BE2C (cell line): ENCODE measurements around the gene WDFY2.

Experiments
- DNase-seq: peaks from one replicate; pipeline ENCODE4 v3.0.0-alpha.2; 2020
- H3K27me3 ChIP-seq: fragments of 250-450 bp; sonication (Bioruptor Pico); 2 replicates; pipeline ENCODE4 v1.5.1; 2020; ENCODE audit warnings: mild to moderate bottlenecking
- H3K36me3 ChIP-seq: fragments of 250-450 bp; sonication (Bioruptor Pico); 2 replicates; pipeline ENCODE4 v1.5.1; 2020; ENCODE audit warnings: mild to moderate bottlenecking
- H3K4me1 ChIP-seq: fragments of 250-450 bp; sonication (Bioruptor Pico); 2 replicates; pipeline ENCODE4 v1.5.1; 2020
- H3K4me3 ChIP-seq: 2 replicates; pipeline ENCODE4 v1.5.1; 2011; ENCODE audit warnings: low read depth, low read length
- H3K9me3 ChIP-seq: fragments of 250-450 bp; sonication (Bioruptor Pico); 2 replicates; pipeline ENCODE4 v1.5.1; 2020
- TF ChIP-seq, protein P1 (sequence below): IDR thresholded peaks from 2 replicates; pipeline ENCODE4 v1.5.1; 2012; ENCODE audit warnings: mild to moderate bottlenecking, low read depth, low read length

The WDFY2 gene

DNA sequence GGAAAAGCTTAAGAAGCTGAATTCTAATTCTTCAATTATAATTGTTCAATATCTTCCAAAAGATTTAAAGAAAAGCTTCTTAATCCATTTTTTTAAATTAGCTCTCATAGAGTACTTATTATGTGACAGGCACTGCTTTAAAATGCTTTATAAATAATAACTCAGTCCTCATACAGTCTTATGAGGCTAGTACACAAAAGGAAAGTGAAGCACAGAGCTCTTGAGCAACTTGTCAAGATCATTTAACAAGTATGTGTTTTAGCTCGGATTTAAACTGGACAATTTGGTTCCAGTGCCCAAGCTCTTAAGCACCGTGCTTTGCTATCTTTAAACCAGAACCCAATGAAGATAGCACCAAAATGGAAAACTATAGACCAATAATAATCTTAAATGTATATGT is 113.6 kb downstream of the WDFY2 start:
- H3K36me3 ChIP-seq = no peaks in the 10 kb centered on the region
- no peak for DNase-seq
- TF ChIP-seq, protein P1, sequence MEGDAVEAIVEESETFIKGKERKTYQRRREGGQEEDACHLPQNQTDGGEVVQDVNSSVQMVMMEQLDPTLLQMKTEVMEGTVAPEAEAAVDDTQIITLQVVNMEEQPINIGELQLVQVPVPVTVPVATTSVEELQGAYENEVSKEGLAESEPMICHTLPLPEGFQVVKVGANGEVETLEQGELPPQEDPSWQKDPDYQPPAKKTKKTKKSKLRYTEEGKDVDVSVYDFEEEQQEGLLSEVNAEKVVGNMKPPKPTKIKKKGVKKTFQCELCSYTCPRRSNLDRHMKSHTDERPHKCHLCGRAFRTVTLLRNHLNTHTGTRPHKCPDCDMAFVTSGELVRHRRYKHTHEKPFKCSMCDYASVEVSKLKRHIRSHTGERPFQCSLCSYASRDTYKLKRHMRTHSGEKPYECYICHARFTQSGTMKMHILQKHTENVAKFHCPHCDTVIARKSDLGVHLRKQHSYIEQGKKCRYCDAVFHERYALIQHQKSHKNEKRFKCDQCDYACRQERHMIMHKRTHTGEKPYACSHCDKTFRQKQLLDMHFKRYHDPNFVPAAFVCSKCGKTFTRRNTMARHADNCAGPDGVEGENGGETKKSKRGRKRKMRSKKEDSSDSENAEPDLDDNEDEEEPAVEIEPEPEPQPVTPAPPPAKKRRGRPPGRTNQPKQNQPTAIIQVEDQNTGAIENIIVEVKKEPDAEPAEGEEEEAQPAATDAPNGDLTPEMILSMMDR = no peak
- no peaks in the 10 kb centered on the region for H3K9me3 ChIP-seq
- no peaks in the 10 kb centered on the region for H3K4me1 ChIP-seq
- no peak overlapping the region for H3K4me3 ChIP-seq
- H3K27me3 ChIP-seq = no peaks in the 10 kb centered on the region

DNA sequence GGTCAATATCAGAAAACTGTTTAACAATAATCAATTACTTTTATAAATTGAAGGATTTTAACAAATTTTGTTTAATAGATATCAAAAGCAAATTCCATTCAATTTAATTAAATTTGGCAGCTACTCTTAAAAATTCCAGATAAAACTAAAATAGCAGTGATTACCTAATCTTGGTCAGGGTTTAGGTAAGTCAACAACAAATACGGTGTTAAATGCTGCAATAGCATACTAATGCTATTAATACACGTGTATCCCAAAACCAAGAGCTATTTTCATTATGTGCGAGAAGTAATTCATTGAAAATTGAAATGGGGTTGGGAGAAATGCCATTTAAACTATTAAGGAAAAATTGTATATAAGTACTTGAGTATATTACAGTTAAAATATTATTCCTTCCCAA is 114.1 kb downstream of the WDFY2 start:
- no peaks in the 10 kb centered on the region for H3K4me1 ChIP-seq

DNA sequence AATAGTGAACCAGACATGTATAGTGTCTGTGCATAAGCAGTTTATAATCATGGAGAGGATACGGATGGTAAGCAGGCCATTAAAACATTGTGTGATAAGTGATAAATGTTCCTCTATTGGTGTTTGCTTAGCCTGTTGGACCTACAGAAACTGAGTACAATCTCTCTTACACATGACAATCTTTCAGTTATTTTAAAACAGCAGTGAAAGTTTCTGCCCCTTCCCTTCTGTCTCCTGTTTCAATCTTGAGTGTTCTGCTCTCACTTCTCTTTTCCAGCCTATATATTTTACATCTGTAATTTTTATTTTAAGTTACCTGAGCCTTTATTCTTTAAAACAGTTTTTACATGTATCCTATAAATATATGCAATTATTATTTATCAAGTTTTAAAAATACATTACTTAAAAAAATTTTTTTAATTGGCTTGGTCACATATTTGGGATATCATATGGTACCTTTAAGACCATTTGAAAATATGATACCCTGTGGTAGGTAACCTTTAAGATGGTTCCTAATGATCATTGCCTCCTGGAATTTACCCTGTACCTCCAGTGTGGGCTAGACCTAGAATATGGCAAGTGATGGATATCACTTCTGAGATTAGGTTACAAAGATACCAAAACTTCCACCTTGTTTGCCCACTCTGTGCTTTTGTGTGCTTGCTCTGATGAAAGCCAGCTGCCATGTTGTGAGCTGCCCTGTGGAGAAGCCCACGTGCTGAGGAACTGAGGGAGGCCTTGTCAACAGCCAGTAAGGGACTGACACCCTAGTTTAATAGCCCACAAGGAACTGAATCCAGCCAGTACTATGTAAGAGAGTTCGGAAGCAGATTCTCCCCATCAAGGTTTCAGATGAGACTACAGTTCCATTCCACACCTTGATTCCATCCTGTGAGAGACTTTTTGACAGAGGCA is 120.4 kb downstream of the WDFY2 start:
- TF ChIP-seq, protein P1 = no peak
- H3K9me3 ChIP-seq = no peaks in the 10 kb centered on the region
- DNase-seq = no peak
- H3K36me3 ChIP-seq = no peaks in the 10 kb centered on the region
- H3K4me1 ChIP-seq = no peaks in the 10 kb centered on the region
- H3K4me3 ChIP-seq = no peak overlapping the region
- no peaks in the 10 kb centered on the region for H3K27me3 ChIP-seq

More for the DNA sequence above, 114.1 kb downstream of the WDFY2 start:
- H3K4me3 ChIP-seq = no peak overlapping the region
- DNase-seq = no peak
- H3K9me3 ChIP-seq = no peaks in the 10 kb centered on the region
- H3K27me3 ChIP-seq = no peaks in the 10 kb centered on the region
- TF ChIP-seq, protein P1 = no peak
- no peaks in the 10 kb centered on the region for H3K36me3 ChIP-seq

DNA sequence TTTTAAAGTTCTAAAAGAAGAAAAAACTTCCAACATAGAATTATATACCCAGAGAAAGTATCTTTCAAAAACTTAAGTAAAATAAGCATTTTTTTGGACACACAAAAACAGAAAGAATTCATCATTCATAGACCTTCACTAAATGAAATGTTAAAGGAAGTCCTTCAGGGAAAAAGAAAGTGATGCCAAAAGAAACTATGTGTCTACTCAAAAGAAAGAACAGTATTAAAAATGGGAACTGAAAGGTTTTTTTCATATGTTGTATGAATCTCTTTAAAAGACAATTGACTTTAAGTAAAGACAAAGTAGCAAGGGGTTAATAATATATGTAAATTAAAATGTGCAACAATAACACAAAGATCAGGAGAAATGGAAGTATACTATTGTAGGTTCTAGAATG is 123.2 kb downstream of the WDFY2 start:
- H3K27me3 ChIP-seq = no peaks in the 10 kb centered on the region
- H3K9me3 ChIP-seq = no peaks in the 10 kb centered on the region
- TF ChIP-seq, protein P1 = no peak
- no peaks in the 10 kb centered on the region for H3K4me1 ChIP-seq
- no peak for DNase-seq
- H3K4me3 ChIP-seq = no peak overlapping the region
- H3K36me3 ChIP-seq = no peaks in the 10 kb centered on the region

DNA sequence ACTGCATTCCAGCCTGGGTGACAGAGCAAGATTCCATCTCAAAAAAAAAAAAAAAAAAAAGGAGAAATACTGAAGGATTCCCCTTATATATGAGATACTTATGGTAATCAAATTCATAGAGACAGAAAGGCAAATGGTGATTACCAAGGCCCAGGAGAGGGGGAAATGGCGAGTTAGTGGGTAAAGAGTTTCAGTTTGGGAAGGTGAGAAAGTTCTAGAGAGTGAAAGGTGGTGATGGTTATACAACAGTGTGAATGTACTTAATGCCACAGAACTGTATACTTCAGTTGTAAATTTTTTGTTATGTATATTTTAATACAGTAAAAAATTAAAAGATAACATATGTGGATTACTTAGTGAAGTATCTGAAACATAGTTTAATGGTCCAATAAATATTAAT is 129.5 kb downstream of the WDFY2 start:
- Histone ChIP-seq H3K27me3 (no peaks in the 10 kb centered on the region), H3K9me3 (no peaks in the 10 kb centered on the region), H3K4me1 (no peaks in the 10 kb centered on the region), H3K4me3 (no peak overlapping the region), H3K36me3 (no peaks in the 10 kb centered on the region)
- TF ChIP-seq, protein P1 = no peak
- no peak for DNase-seq

DNA sequence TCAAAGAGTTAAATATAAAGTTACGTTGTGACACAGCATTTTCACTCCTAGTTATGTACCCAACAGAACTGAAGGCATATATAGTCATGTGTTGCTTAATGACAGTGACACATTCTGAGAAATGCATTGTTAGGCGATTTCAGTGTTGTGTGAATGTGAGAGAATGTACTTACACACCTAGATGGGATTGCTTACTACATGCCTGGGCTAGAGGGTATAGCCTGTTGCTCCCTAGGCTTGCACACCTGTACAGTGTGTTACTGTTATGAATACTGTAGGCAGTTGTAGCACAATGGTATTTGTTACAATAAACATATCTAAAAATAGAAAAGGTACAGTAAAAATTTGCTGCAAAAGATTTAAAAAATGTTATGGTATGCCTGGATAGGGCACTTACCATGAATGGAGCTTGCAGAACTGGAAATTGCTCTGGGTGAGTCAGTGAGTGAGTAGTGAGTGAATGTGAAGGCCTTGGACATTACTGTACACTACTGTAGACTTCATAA is 130.5 kb downstream of the WDFY2 start:
- Histone ChIP-seq H3K4me3 (no peak overlapping the region), H3K4me1 (no peaks in the 10 kb centered on the region), H3K9me3 (no peaks in the 10 kb centered on the region), H3K36me3 (no peaks in the 10 kb centered on the region), H3K27me3 (no peaks in the 10 kb centered on the region)
- TF ChIP-seq, protein P1 = no peak
- DNase-seq = no peak
